GM23338 (cell line): ENCODE measurements around the gene NINJ2.

ENCODE experiments used
- CREB1 ChIP-seq: fragments of 250-450 bp; sonication (Bioruptor Pico); IDR thresholded peaks from 2 replicates; pipeline ENCODE4 v1.5.0; 2020; ENCODE audit warnings: low read depth, mild to moderate bottlenecking, moderate library complexity
- CTCF ChIP-seq, 2 experiments: fragments of 200-600 bp in 1 of 2; sonication (generic) in 1 of 2; conservative IDR thresholded peaks; 2 replicates each; pipeline versions ENCODE4 v1.5.1 to v1.6.1; 2016 to 2017; ENCODE audit warnings: antibody characterized with exemption in 2 of 2, low read depth in 2 of 2, mild to moderate bottlenecking in 2 of 2, moderate library complexity in 1 of 2
- ETS1 ChIP-seq: IDR thresholded peaks from 2 replicates; pipeline ENCODE4 v1.6.1; 2016; ENCODE audit warnings: antibody characterized with exemption
- EZH2 ChIP-seq: fragments of 200-600 bp; sonication (generic); IDR thresholded peaks from one replicate; pipeline ENCODE4 v1.8.0; 2017; ENCODE audit warnings: antibody characterized with exemption, mild to moderate bottlenecking, low read depth; ENCODE audit not compliant: unreplicated experiment
- EZH2phosphoT487 ChIP-seq: fragments of 200-600 bp; sonication (generic); IDR thresholded peaks from one replicate; pipeline ENCODE4 v1.8.1; 2018; ENCODE audit warnings: antibody characterized with exemption; ENCODE audit not compliant: unreplicated experiment
- JUNB ChIP-seq: IDR thresholded peaks from one replicate; pipeline ENCODE4 v1.6.1; 2016; ENCODE audit warnings: antibody characterized with exemption; ENCODE audit not compliant: unreplicated experiment
- POLR2AphosphoS5 ChIP-seq: IDR thresholded peaks from 2 replicates; pipeline ENCODE4 v1.6.1; 2016; ENCODE audit warnings: antibody characterized with exemption, low read depth
- REST ChIP-seq: IDR thresholded peaks from one replicate; pipeline ENCODE4 v1.6.1; 2018; ENCODE audit warnings: antibody characterized with exemption; ENCODE audit not compliant: unreplicated experiment
- ZNF331 ChIP-seq: fragments of 250-450 bp; sonication (Bioruptor Pico); IDR thresholded peaks from 2 replicates; pipeline ENCODE4 v1.5.0; 2020; ENCODE audit warnings: low read depth, mild to moderate bottlenecking, moderate library complexity
- ZNF462 ChIP-seq: fragments of 250-450 bp; sonication (Bioruptor Pico); IDR thresholded peaks from 2 replicates; pipeline ENCODE4 v1.5.0; 2020; ENCODE audit warnings: mild to moderate bottlenecking, moderate library complexity

GRCh38 chr12:554001-554285 lies 109.3 kb downstream of the NINJ2 start:
- no peak for TF ChIP-seq EZH2
- no peak for TF ChIP-seq CTCF (conservative IDR thresholded peaks at IDR 0.05; ENCODE audit: low read depth in 2 of 2)
- TF ChIP-seq ETS1 = no peak
- TF ChIP-seq POLR2AphosphoS5 = no peak
- no peak for TF ChIP-seq CREB1 (CRISPR knock-in tag)
- TF ChIP-seq REST = no peak
- TF ChIP-seq ZNF331 (CRISPR knock-in tag) = no peak
- TF ChIP-seq EZH2phosphoT487 = no peak
- no peak for TF ChIP-seq JUNB
- no peak for TF ChIP-seq ZNF462
